GM12801 (cell line): Measurements from ENCODE around the gene DDX27.

Experiments
- TF ChIP-seq, protein P1 (sequence below): IDR thresholded peaks from one replicate; pipeline ENCODE4 v1.5.1; 2011; ENCODE audit warnings: control low read depth; ENCODE audit not compliant: insufficient read length; ENCODE audit errors: extremely low read depth

Gene DDX27

GRCh38 chr20:49270736-49271135 is 51.5 kb downstream of the DDX27 start:
- TF ChIP-seq, protein P1, sequence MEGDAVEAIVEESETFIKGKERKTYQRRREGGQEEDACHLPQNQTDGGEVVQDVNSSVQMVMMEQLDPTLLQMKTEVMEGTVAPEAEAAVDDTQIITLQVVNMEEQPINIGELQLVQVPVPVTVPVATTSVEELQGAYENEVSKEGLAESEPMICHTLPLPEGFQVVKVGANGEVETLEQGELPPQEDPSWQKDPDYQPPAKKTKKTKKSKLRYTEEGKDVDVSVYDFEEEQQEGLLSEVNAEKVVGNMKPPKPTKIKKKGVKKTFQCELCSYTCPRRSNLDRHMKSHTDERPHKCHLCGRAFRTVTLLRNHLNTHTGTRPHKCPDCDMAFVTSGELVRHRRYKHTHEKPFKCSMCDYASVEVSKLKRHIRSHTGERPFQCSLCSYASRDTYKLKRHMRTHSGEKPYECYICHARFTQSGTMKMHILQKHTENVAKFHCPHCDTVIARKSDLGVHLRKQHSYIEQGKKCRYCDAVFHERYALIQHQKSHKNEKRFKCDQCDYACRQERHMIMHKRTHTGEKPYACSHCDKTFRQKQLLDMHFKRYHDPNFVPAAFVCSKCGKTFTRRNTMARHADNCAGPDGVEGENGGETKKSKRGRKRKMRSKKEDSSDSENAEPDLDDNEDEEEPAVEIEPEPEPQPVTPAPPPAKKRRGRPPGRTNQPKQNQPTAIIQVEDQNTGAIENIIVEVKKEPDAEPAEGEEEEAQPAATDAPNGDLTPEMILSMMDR = no peak

GRCh38 chr20:49272654-49273053 is 53.4 kb downstream of the DDX27 start:
- TF ChIP-seq, protein P1 = no peak

DNA sequence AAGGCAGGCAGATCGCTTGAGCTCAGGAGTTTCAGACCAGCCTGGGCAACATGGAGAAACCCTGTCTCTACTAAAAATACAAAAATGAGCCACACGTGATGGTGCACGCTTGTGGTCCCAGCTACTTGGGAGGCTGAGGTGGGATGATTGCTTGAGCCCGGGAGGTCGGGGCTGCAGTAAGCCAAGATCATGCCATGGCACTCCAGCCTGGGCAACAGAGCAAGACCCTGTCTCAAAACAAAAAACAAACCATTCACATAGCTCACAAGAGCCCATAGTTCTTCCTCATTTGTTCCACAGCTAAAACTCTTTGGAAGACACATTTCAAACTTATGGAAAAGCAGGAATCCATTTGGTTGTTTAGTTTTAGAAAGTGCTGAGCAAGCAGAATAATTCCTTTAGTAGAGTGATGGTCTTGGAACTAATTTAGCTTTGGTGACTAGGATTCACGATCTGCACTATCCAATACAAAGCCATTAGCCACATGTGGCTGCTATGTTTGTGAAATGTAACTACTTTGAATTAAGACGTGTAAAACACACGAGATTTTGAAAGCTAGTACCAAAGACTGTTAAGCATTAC is 54.6 kb downstream of the DDX27 start:
- TF ChIP-seq, protein P1 = no peak

GRCh38 chr20:49275216-49275615 is 56.0 kb downstream of the DDX27 start:
- TF ChIP-seq, protein P1 = no peak

DNA sequence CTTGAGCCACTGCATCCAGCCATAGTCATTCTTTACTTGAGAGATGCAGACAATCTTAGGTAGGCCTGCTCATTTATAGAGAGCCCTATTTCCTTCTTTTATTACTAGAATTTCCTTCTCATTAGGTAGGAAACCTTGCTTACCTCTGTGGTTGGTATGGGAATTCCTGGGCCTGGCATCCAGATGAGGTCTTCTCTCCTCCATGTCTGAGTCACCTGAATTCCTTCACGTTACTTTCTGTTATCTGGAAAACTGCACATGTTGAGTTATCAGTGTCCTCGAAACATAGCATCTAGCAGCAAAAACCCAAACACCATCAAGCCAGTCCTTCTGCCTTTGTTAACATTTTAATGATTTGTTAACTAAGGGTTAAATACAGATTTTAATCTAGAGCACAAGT is 56.4 kb downstream of the DDX27 start:
- TF ChIP-seq, protein P1 = no peak

GRCh38 chr20:49276161-49276960 is 57.1 kb downstream of the DDX27 start:
- TF ChIP-seq, protein P1 = no peak

- TF ChIP-seq, protein P1 = no peak
These were observed 58.0 kb downstream of the DDX27 start for GRCh38 chr20:49276961-49277785.
